IMR-90 (cell line): Measurements from ENCODE around the gene NFYC. TPM values are rescaled to one million over a fixed set of nuclear protein-coding genes. Genes with fewer than 3 reads are reported as not detected.

Experiments
- ATAC-seq: fragments of 200-7000 bp; cut with Tn5 transposase; 2 replicates; pipeline ENCODE4 v1.9.1; 2020; ENCODE audit warnings: low read depth, mild to moderate bottlenecking, moderate library complexity
- BruUV-seq: library from RNA; stranded (reverse); fragments of 400-500 nt; replicated peaks from 2 replicates; lab custom pipeline; 2021; lab: Mats Ljungman, UMichigan
- CTCF ChIA-PET: fragments of 300-600 bp; formaldehyde crosslinking; extraction: SDS; loops from one replicate; lab custom pipeline; 2021; ENCODE audit warnings: antibody characterized with exemption; lab: Yijun Ruan, JAX
- POLR2A ChIA-PET: fragments of 300-600 bp; sonication (Branson Sonifier 250); formaldehyde crosslinking; loops from one replicate; lab custom pipeline; 2022; ENCODE audit warnings: antibody characterized with exemption; ENCODE audit not compliant: unreplicated experiment; lab: Charles Lee
- DNase-seq: peaks from one replicate; pipeline ENCODE4 v3.0.0; 2013
- H2AFZ ChIP-seq: replicated peaks from 2 replicates; pipeline ENCODE3; 2013; ENCODE audit warnings: low read length, mild to moderate bottlenecking; ENCODE audit not compliant: poor library complexity
- H2AK5ac ChIP-seq: 2 replicates; pipeline ENCODE4 v1.6.1; 2013; ENCODE audit warnings: low read depth, low read length, inconsistent platforms
- H2AK9ac ChIP-seq: replicated peaks from 2 replicates; pipeline ENCODE3; 2013; ENCODE audit warnings: mild to moderate bottlenecking, low read depth, low read length, moderate library complexity; ENCODE audit not compliant: poor library complexity
- H2BK120ac ChIP-seq: 2 replicates; pipeline ENCODE4 v1.6.1; 2013; ENCODE audit warnings: low read depth, low read length, inconsistent platforms
- H2BK15ac ChIP-seq: 3 replicates; pipeline ENCODE4 v1.6.1; 2013; ENCODE audit warnings: low read depth, low read length, inconsistent platforms
- H2BK20ac ChIP-seq: 2 replicates; pipeline ENCODE4 v1.6.1; 2013; ENCODE audit warnings: low read depth, mild to moderate bottlenecking, inconsistent platforms, low read length, moderate library complexity
- H2BK5ac ChIP-seq: 2 replicates; pipeline ENCODE4 v1.6.1; 2013; ENCODE audit warnings: mild to moderate bottlenecking, low read depth, low read length, inconsistent platforms; ENCODE audit not compliant: poor library complexity, severe bottlenecking
- H3K14ac ChIP-seq: replicated peaks from 2 replicates; pipeline ENCODE4 v1.6.1; 2013; ENCODE audit warnings: low read depth, low read length, inconsistent platforms
- H3K18ac ChIP-seq: 2 replicates; pipeline ENCODE4 v1.6.1; 2013; ENCODE audit warnings: low read depth, low read length, control low read depth
- H3K23ac ChIP-seq: 2 replicates; pipeline ENCODE4 v1.6.1; 2013; ENCODE audit warnings: low read depth, low read length, inconsistent platforms
- H3K27ac ChIP-seq: 2 replicates; pipeline ENCODE4 v1.5.1; 2013; ENCODE audit warnings: mild to moderate bottlenecking, control low read depth, low read length; ENCODE audit not compliant: insufficient read depth
- H3K27me3 ChIP-seq: 2 replicates; pipeline ENCODE4 v1.6.1; 2013; ENCODE audit warnings: low read length; ENCODE audit not compliant: control insufficient read depth, insufficient read depth
- H3K36me3 ChIP-seq: 2 replicates; pipeline ENCODE4 v1.6.1; 2013; ENCODE audit warnings: low read length, mixed read lengths; ENCODE audit not compliant: control insufficient read depth, insufficient read depth
- H3K4ac ChIP-seq: 2 replicates; pipeline ENCODE4 v1.6.1; 2013; ENCODE audit warnings: low read depth, low read length, inconsistent platforms
- H3K4me1 ChIP-seq: 2 replicates; pipeline ENCODE4 v1.6.1; 2013; ENCODE audit warnings: low read length, mixed read lengths; ENCODE audit not compliant: control insufficient read depth, insufficient read depth
- H3K4me2 ChIP-seq: 2 replicates; pipeline ENCODE4 v1.6.1; 2013; ENCODE audit warnings: low read depth, mild to moderate bottlenecking, control low read depth, low read length, moderate library complexity
- H3K4me3 ChIP-seq: 2 replicates; pipeline ENCODE4 v1.5.1; 2013; ENCODE audit warnings: low read depth, mild to moderate bottlenecking, control low read depth, low read length, moderate library complexity; ENCODE audit not compliant: insufficient read depth
- H3K56ac ChIP-seq: 2 replicates; pipeline ENCODE4 v1.6.1; 2013; ENCODE audit warnings: low read length, inconsistent platforms; ENCODE audit not compliant: insufficient read depth; ENCODE audit errors: extremely low read depth
- H3K79me1 ChIP-seq, 2 experiments: 2 replicates each; pipeline ENCODE4 v1.6.1; 2013; ENCODE audit warnings: low read length in 2 of 2, inconsistent platforms in 1 of 2, low read depth in 1 of 2
- H3K9ac ChIP-seq: 2 replicates; pipeline ENCODE4 v1.6.1; 2013; ENCODE audit warnings: low read depth, low read length, control low read depth
- H3K9me1 ChIP-seq: 2 replicates; pipeline ENCODE4 v1.6.1; 2013; ENCODE audit warnings: low read length, inconsistent platforms; ENCODE audit not compliant: insufficient read depth
- H3K9me3 ChIP-seq: 2 replicates; pipeline ENCODE4 v1.6.1; 2013; ENCODE audit warnings: low read length; ENCODE audit not compliant: control insufficient read depth, insufficient read depth
- H4K20me1 ChIP-seq: 2 replicates; pipeline ENCODE4 v1.6.1; 2013; ENCODE audit warnings: low read length, inconsistent platforms; ENCODE audit not compliant: insufficient read depth
- H4K5ac ChIP-seq: 2 replicates; pipeline ENCODE4 v1.6.1; 2013; ENCODE audit warnings: mild to moderate bottlenecking, low read depth, low read length, control low read depth
- H4K8ac ChIP-seq, 2 experiments: 2 replicates each; pipeline ENCODE4 v1.6.1; 2013; ENCODE audit warnings: low read depth in 2 of 2, low read length in 2 of 2, control low read depth in 1 of 2, inconsistent platforms in 1 of 2
- H4K91ac ChIP-seq: 2 replicates; pipeline ENCODE4 v1.6.1; 2013; ENCODE audit warnings: low read depth, low read length, inconsistent platforms; ENCODE audit not compliant: insufficient read depth
- CHD1 ChIP-seq: IDR thresholded peaks from 2 replicates; pipeline ENCODE4 v1.6.1; 2012; ENCODE audit warnings: low read depth, low read length, improper control_type of control experiment
- MAZ ChIP-seq: IDR thresholded peaks from 2 replicates; pipeline ENCODE4 v1.6.1; 2012; ENCODE audit warnings: low read depth, mild to moderate bottlenecking, low read length, improper control_type of control experiment, moderate library complexity, borderline replicate concordance
- NFE2L2 ChIP-seq: fragments of 150-350 bp; IDR thresholded peaks from 2 replicates; pipeline ENCODE4 v1.6.1; 2016; ENCODE audit warnings: low read depth, mild to moderate bottlenecking, low read length
- POLR2A ChIP-seq: IDR thresholded peaks from 2 replicates; pipeline ENCODE4 v1.6.1; 2012; ENCODE audit warnings: mild to moderate bottlenecking, low read depth, low read length
- RAD21 ChIP-seq: IDR thresholded peaks from 2 replicates; pipeline ENCODE4 v1.6.1; 2012; ENCODE audit warnings: low read length, improper control_type of control experiment
- WGBS, 2 experiments: methylation state at CpG; one replicate each; pipeline versions ENCODE4 v1.1.5 to v1.1.7; 2013; ENCODE audit warnings: missing lambda C conversion rate in 2 of 2; ENCODE audit not compliant: insufficient read length in 1 of 2; ENCODE audit errors: extremely low coverage in 2 of 2; 5-methylcytosine and 5-hydroxymethylcytosine counted together
- dilution Hi-C: fragments of 300-500 bp; cut with HindIII; formaldehyde crosslinking; loops from one replicate; pipeline ENCODE4 v1.14.3; 2018; ENCODE audit warnings: low sequenced_read_pairs; ENCODE audit not compliant: unreplicated experiment
- in situ Hi-C: fragments of 300-500 bp; cut with MboI; formaldehyde crosslinking; loops from 3 replicates; pipeline ENCODE4 v1.14.3; 2019; ENCODE audit warnings: low sequenced_read_pairs, inconsistent platforms, mixed read lengths
- intact Hi-C: fragments of 100-400 bp; cut with micrococcal nuclease; formaldehyde crosslinking; loops from 2 replicates; pipeline ENCODE4 v1.10.0; 2022
- polyA plus RNA-seq, 3 experiments: library from polyadenylated mRNA; depleted of rRNA; stranded (reverse); fragments of >200 nt; gene quantifications; 2 replicates each; pipeline ENCODE4 v1.2.3, GENCODE V29; 2012; ENCODE audit warnings: low replicate concordance in 1 of 3
- total RNA-seq: library from RNA; depleted of rRNA; stranded (reverse); fragments of >200 nt; gene quantifications from 2 replicates; pipeline ENCODE4 v1.2.3, GENCODE V29; 2012

NFYC gene
- total and polyA plus RNA-seq, 2 of the 4 experiments (the other 2 are of a cell fraction): 45.2 to 62.2 TPM

- dilution Hi-C loops (no loop called here), intact Hi-C loops (no loop called here)
- WGBS, 2 experiments: 61% methylated on average over 4 of the region's 15 CpGs; no CpG with 5 or more reads in 1 of the 2 experiments
These were observed 42.4 kb upstream of the NFYC start for GRCh38 chr1:40648928-40649591.

More at GRCh38 chr1:40648928-40649591, 42.4 kb upstream of the NFYC start:
- no peak overlapping the region for H3K14ac ChIP-seq
- H3K79me1 ChIP-seq: no peaks in the 10 kb centered on the region
- H3K36me3 ChIP-seq: no peaks in the 10 kb centered on the region
- in situ Hi-C loops: loop anchor here (25.0 kb wide), 1 partner anchor 313 kb away; no protein-coding TSS in a partner anchor
- no peak overlapping the region for H2AK5ac ChIP-seq
- ChIA-PET POLR2A (no interaction called here), CTCF (no interaction called here)
- no peak overlapping the region for H3K23ac ChIP-seq
- no peak overlapping the region for H4K5ac ChIP-seq
- no peak overlapping the region for H2BK5ac ChIP-seq
- H3K4ac ChIP-seq: no peak overlapping the region
- H3K9me1 ChIP-seq: no peaks in the 10 kb centered on the region
- H3K27me3 ChIP-seq: peaks cover 19% of the 10 kb centered on the region
- H3K9me3 ChIP-seq: no peaks in the 10 kb centered on the region
- no peak overlapping the region for H3K27ac ChIP-seq
- H3K4me2 ChIP-seq: no peak overlapping the region
- H3K56ac ChIP-seq: no peak overlapping the region
- BruUV-seq: no TSS peak
- H3K4me3 ChIP-seq: no peak overlapping the region
- H3K9ac ChIP-seq: no peak overlapping the region
- DNase-seq (no peak), ATAC-seq (no peak)
- H2AFZ ChIP-seq: peak overlapping the region; percentile 10
- no peak overlapping the region for H2BK120ac ChIP-seq
- TF ChIP-seq RAD21: no peak
- TF ChIP-seq POLR2A: no peak
- no peak for TF ChIP-seq MAZ
- TF ChIP-seq NFE2L2: no peak
- TF ChIP-seq CHD1: no peak
- H2BK20ac ChIP-seq: no peak overlapping the region
- no peak overlapping the region for H2AK9ac ChIP-seq
- no peak overlapping the region for H4K8ac ChIP-seq
- no peak overlapping the region for H4K91ac ChIP-seq
- no peaks in the 10 kb centered on the region; the same call in 1 of the 2 replicates for H4K20me1 ChIP-seq
- no peak overlapping the region for H3K18ac ChIP-seq
- no peak overlapping the region for H2BK15ac ChIP-seq
- no peaks in the 10 kb centered on the region for H3K4me1 ChIP-seq
